GM21367 (cell line): ENCODE results near the gene PPAN.

ENCODE experiments used
- ATAC-seq: cut with Tn5 transposase; IDR thresholded peaks from one replicate; pipeline ENCODE4 v1.9.1; 2021; ENCODE audit not compliant: unreplicated experiment

PPAN gene

DNA sequence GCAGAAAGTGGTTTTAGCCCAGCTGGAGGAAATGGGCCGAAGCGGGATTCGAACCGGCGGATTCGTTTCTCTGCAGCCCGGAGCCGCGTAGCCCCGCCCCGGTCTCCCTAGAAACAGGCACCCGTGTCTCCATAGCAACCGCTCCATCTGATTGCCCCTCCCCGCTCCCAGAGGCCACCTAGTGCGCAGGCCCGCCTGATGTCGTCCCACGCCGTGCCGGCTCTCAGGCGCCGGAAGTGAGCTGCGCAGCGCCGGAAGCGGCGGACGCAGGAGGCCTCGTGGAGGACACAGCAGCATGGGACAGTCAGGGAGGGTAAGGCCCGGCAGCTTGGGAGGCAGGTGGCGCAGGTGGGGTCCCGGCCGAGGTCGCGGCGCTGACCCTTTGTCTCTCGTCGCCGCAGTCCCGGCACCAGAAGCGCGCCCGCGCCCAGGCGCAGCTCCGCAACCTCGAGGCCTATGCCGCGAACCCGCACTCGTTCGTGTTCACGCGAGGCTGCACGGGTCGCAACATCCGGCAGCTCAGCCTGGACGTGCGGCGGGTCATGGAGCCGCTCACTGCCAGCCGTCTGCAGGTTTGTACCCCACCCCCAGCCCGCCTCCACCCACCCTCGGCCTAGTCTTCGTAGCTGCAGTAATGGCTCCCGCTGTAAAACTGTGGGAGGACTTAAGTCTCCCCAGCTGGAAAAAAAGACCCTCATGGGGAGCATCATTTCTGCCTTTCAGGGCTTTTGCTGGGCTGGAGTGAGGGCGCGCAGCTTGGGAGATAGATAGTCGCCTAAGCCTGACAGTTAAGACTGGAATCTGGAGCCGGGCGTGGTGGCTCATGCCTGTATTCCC is at the start of gene PPAN:
PPAN (plus strand) TSS at position 263 of the 837 bp plus-strand sequence; CDS start at position 296, 33 bp downstream.
- ATAC-seq, result peak; percentile 42

GRCh38 chr19:10061717-10062310 is 44.3 kb upstream of the PPAN start:
- no peak for ATAC-seq

DNA sequence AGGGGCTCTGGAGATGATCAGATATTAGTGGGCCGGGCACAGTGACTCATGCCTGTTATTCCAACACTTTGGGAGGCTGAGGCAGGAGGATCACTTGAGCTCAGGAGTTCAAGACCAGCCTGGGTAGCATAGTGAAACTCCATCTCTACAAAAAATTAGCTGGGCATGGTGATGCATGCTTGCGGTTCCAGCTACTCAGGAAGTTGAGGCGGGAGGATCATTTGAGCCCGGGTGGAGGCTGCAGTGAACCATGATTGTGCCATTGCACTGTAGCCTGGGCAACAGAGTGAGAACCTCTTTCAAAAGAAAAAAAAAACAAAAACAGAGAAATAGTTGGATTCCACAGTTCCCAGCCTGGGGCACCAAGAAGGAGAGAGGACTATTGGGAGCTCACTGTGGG is 38.0 kb upstream of the PPAN start:
- no peak for ATAC-seq

- ATAC-seq, result no peak
Measured at GRCh38 chr19:10069046-10069445, 37.1 kb upstream of the PPAN start.

DNA sequence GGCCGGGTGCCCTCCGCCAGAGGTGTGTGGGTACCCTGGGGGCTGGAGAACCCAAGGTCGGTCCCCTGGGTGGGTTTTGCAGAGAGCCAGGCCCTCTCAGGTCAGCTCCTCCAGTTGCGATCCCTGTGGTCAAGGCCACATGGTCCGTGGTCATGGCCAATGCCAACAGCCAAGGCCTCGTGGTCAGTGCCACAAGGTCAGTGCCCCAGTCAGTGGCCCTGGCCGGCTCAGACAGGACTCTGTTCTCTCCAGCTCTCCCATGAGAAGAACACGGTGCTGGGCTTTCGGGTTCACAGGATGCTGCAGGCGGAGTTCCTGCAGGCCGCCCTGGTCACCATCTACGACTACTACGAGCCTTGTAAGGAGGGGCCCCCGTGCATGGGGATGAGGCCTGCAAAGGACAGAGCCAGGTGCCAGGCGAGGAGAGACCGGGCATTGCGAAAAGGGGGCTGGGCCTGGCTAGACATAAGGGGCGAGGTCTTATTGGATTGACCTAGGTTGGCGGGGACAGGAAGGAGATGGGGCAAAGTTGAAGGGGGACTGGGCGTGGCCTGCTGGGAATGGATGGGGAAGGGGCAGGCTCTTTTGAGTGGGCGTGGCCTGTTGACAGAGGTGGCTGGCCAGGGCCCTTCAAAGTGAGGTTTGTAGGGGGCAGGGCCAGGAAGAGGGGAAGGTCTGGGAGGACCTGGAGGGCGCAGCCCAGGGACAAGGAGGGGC is 35.3 kb upstream of the PPAN start:
- no peak for ATAC-seq

DNA sequence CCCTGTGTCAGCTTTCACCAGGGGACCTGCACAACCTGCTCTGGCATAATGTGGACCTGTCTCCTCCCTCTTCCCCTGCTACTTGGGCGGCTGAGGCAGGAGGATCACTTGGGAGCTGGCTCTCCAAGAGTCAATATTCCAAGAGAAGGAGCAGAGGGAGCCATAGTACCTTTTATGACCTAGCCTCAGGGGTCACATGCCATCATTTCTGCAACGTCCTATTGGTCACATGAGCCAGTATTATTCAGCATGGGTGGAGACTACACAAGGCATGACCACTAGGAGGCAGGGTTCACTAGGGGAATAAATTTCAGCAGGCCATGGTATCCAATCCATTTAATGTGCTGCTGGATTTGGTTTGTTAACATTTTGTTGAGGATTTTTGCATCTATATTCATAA is 32.0 kb upstream of the PPAN start:
- no peak for ATAC-seq

- ATAC-seq, result no peak
Measured at GRCh38 chr19:10076535-10076934, 29.6 kb upstream of the PPAN start.

GRCh38 chr19:10078329-10078728 is 27.8 kb upstream of the PPAN start:
- no peak for ATAC-seq

DNA sequence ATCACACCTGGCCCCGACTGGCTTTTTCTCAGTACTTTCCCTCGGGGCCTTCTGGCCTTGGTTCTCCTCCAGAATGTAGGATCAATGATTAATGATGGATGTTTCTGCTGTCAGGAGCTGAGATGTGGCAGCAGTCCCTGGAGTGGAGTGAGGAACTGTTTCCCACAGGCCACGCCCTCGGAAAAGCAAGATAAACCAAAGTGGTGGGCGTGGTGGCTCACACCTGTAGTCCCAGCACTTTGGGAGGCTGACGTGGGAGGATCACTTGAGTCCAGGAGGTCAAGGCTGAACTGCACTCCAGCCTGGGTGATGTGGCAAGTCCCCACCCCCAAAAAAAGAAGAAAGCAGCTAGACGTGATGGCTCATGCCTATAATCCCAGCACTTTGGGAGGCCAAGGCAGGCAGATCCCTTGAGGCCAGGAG is 27.1 kb upstream of the PPAN start:
- no peak for ATAC-seq

GRCh38 chr19:10083911-10084310 is 22.3 kb upstream of the PPAN start:
- ATAC-seq, result no peak

DNA sequence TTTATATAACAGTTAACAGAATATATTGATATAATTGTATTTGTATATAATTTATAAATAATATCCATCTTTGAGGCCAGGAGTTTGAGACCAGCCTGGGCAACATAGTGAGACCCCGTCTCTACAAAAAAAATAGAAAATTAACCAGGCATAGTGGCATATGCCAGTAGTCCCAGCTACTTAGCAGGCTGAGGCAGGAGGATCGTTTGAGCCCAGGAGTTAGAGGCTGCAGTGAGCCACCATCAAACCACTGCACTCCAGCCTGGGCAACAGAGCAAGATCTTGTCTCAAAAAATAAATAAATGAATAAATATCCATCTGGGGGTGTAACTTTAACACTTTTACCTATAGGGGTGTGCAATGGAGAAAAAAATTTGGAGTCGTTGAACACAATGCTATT is 21.4 kb upstream of the PPAN start:
- no peak for ATAC-seq

DNA sequence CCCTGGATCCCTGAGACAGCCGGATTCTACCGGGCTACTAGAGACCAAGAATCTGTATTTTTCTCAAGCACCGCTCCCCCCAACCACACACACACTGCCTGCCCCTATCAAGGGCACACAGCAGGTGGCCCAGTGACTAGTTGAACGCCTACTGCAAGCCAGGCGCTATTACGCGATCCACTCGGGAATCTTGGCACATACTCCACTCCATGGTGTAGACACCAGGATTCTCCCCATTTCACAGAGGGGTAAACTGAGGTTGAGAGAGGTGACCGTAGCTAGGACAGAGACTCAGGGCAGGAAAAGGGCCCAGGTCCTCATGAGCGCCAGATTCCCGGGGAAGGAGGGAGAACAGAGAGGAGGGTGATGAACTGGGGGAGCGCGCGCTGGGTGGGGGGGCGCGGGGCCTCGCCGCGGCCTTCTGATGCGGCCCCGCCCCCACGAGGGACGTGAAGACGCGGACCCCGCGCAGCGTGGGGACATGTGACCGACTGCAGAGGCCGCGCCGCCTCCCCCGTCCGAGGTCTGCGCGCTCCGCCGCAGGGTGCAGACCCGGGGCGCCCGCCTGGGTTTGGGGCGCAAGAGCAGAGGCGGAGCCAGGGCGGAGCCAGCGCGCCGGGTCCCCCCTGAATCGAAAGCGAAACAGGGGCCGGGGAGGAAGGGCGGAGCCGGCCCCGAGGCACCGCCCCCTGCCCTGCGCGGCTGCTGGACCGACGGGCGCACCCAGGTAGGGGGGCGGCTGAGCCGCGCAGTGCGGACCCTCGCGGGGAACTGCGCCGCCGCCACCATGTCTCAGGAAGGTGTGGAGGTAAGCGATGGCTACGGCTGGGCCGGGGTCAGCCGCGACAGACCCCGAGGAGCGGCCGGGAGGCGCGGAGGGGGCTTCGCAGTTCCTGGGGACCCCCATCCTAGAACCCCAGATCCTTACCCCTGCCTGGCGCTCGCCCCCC is 20.2 kb upstream of the PPAN start, which contains the start of gene SHFL:
SHFL (plus strand) TSS at position 677 of the 950 bp plus-strand sequence; CDS start at position 788, 111 bp downstream.
- peak; percentile 85 for ATAC-seq

DNA sequence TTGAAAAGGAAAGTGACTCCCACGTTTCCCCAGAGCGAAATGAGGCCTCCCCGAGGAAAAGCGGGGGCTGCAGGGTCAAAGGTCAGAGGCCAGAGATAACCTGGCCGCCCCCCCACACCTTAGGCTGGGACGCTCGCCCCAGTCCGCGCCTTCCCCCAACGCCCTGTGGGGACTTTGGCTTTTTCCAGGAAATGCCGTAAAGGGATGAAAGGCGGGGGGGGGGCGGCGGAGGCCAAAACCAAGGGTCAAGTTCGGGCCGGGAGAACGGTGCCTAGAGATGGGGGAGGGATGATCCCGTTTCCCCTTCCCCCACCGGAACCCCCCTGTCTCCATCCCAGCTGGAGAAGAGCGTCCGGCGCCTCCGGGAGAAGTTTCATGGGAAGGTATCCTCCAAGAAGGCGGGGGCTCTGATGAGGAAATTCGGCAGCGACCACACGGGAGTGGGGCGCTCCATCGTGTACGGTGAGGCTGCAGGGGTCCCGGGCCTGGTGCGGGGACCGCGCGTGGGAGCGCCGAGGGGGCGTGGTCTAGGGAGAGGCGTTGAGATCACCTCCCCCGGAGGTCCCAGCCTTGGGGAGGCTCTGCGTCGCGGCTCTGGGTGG is 19.5 kb upstream of the PPAN start:
- ATAC-seq, result no peak

DNA sequence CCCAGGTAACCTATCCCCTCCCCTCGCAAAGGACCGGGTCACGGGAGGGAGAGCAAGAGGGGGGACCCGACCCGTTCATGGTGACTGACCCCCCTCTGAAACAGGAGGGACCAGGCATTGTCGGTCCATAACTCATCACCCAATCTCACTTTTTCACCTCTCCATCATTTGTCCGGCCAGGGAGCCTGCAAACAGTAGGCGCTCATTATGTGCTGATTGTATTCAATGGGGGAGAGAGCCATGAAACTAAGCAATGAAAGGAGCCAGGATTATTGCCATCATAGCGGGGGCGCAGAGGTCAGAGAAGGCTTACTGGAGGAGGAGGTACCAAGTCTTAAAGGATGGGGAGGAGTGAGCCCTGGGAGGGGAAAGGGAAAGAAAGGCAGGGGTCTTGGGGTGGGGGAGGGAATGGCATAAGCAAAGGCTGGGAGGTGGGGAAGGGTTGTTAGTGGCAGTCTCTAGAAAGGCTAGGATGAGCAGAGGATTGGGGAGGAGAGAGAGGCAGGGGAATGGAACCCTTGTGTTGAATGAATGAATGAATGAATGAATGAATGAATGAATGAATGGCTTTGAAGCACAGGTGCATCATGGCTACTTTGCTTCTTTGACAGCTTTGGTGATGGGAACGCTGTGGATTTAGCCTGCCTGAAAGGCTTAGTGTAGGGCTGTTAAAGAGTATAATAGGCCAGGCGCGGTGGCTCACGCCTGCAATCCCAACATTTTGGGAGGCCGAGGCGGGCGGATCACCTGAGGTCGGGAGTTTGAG is 18.7 kb upstream of the PPAN start:
- no peak for ATAC-seq

- no peak for ATAC-seq
Measured at GRCh38 chr19:10088949-10089554, 17.1 kb upstream of the PPAN start.

GRCh38 chr19:10089801-10090375 is 16.3 kb upstream of the PPAN start:
- ATAC-seq, result no peak

DNA sequence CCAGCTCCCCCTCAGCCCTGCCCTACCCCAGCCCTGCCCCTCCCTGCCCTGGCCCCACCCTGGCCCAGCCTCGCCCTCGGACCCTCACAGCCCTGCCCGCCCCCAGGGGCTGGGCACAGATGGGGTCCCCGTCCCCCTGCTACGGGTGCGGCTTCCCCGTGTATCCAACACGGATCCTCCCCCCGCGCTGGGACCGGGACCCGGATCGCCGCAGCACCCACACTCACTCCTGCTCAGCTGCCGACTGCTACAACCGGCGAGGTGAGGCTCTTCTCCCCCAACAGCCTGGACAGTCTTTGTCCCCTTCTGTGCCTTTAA is 14.8 kb upstream of the PPAN start:
- ATAC-seq, result no peak

DNA sequence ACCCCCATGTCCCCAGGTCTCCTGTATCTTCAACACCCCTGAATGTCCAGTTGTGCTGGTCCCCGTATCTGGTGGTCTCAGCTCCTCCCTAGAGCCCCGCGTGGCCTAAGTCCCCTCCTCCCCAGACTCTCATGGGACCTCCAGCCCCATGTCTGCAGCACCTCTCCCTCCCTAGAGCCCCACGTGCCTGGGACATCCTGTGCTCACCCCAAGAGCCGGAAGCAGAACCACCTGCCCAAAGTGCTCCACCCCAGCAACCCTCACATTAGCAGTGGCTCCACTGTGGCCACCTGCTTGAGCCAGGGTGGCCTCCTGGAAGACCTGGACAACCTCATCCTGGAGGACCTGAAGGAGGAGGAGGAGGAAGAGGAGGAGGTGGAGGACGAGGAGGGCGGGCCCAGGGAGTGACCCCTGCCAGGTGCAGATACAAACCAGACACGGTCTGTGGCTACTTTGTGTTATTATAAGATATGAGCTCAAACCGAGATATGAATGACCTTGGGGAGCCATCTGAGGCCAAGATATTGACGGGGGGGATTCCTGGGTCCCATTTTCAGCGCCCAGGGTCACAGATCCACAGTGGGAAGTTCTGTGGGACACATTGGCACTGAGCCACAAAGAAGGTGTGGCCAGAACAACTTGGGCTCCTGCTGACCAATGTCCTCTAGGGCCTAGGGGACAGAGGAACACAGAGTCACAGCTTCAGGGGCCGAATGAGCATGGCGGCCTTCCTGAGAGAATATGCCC is 14.1 kb upstream of the PPAN start:
- no peak for ATAC-seq
